ENCODE data around the gene PIK3CD. TPM values are rescaled to one million over a fixed set of nuclear protein-coding genes. Genes with fewer than 3 reads are reported as not detected.

PIK3CD gene
- total and polyA plus RNA-seq, 7 donors: 0.44 to 2.5 (median 0.93) TPM

DNA sequence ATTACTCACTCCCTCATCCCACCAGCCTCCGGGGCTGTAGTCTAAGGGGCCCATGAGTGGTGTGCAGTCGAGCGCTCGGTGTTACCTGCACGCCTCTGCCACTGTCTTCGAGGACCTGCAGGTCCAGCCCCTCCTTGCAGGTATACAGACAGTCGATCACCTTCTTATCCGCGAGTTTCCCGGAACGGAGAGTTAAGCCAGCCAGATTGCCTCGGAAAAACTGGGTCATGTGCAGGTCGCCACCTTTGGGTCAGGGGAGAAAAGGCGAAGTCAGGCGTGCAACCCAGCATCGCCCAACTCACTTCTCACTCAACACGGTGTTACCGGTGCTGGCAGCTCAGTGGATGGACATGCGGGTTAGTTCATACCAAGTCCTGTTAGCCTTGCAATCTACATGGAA, 84.3 kb downstream of the PIK3CD start:
- WGBS, 3 donors: 92 to 96% (median 95%) methylated on average over 19 of the region's 19 CpGs
- no peak for ATAC-seq
- TF ChIP-seq, protein P1, sequence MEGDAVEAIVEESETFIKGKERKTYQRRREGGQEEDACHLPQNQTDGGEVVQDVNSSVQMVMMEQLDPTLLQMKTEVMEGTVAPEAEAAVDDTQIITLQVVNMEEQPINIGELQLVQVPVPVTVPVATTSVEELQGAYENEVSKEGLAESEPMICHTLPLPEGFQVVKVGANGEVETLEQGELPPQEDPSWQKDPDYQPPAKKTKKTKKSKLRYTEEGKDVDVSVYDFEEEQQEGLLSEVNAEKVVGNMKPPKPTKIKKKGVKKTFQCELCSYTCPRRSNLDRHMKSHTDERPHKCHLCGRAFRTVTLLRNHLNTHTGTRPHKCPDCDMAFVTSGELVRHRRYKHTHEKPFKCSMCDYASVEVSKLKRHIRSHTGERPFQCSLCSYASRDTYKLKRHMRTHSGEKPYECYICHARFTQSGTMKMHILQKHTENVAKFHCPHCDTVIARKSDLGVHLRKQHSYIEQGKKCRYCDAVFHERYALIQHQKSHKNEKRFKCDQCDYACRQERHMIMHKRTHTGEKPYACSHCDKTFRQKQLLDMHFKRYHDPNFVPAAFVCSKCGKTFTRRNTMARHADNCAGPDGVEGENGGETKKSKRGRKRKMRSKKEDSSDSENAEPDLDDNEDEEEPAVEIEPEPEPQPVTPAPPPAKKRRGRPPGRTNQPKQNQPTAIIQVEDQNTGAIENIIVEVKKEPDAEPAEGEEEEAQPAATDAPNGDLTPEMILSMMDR (IDR thresholded peaks at IDR 0.05): no peak

DNA sequence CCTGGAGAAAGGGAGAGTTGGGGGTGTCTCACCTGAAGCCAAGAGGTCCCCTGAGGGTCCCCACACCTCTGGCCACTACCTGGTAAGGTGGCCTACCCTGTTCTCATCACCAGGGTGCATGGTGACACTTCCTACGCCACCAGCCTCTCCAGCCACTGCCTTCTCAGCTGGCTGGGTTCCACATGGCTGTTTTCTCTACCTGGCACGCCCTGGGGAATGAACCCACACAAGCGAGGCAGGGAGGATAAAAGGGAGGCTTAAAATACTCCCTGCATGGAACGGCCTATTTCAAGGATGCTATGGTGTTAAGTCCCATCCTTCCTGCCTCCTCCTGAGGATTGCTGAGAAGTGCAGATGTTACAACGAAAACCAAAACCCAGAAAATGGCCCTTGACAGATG, 84.7 kb downstream of the PIK3CD start:
- TF ChIP-seq, protein P1 (IDR thresholded peaks at IDR 0.05): no peak
- DNase-seq: peak in 1 of 2 donors; percentile 21

More for the DNA sequence above, 84.3 kb downstream of the PIK3CD start:
- H3K36me3 ChIP-seq (ENCODE audit: insufficient read depth in 1 of 2, low read depth in 1 of 2): peaks cover 8 to 96% of the 10 kb centered on the region in 2 donors
- DNase-seq: peak in 1 of 2 donors; percentile 6
- H3K9me3 ChIP-seq: no peaks in the 10 kb centered on the region
- H3K4me3 ChIP-seq: no peak overlapping the region
- H3K27ac ChIP-seq: no peak overlapping the region
- H3K4me1 ChIP-seq: no peaks in the 10 kb centered on the region
- intact Hi-C loops (cut with DNase I): no loop called here
- H3K27me3 ChIP-seq (ENCODE audit: insufficient read depth in 3 of 3, low read length in 2 of 3): no peaks in the 10 kb centered on the region

DNA sequence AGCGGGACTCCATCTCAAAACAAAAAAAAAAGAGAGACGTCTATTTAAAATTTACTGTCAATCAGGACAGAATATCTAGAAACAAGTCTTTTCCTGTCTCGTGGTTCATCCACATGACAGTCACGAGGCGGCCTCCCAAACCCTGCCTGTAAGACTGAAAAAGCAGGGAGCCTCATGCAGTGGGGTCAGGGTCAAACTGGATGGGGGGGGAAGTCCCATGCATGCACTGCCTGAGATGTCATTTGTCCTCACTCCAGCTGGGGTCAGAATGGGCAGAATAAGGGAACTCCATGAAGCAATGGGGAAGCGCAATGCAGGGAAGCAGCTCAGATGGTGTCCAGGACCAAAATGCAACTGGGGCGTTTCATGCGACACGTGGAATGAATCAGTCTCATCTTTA, 85.5 kb downstream of the PIK3CD start:
- peaks cover 4 to 96% of the 10 kb centered on the region in 2 donors for H3K36me3 ChIP-seq (ENCODE audit: insufficient read depth in 1 of 2, low read depth in 1 of 2)
- ATAC-seq (no peak), DNase-seq (peak in 1 of 2 donors; percentile 36)
- no peak overlapping the region for H3K27ac ChIP-seq
- no peaks in the 10 kb centered on the region for H3K4me1 ChIP-seq
- 88 to 92% (median 91%) methylated on average over 9 of the region's 9 CpGs for WGBS, 3 donors
- TF ChIP-seq, protein P1 (IDR thresholded peaks at IDR 0.05): no peak
- H3K27me3 ChIP-seq (ENCODE audit: insufficient read depth in 3 of 3, low read length in 2 of 3): no peaks in the 10 kb centered on the region
- intact Hi-C loops (cut with DNase I): no loop called here
- H3K4me3 ChIP-seq: no peak overlapping the region
- H3K9me3 ChIP-seq: no peaks in the 10 kb centered on the region

More for the DNA sequence above, 84.7 kb downstream of the PIK3CD start:
- H3K36me3 ChIP-seq (ENCODE audit: insufficient read depth in 1 of 2, low read depth in 1 of 2): peaks cover 8 to 96% of the 10 kb centered on the region in 2 donors
- H3K4me1 ChIP-seq: no peaks in the 10 kb centered on the region
- WGBS, 3 donors: 83 to 92% (median 89%) methylated on average over 5 of the region's 5 CpGs
- no peaks in the 10 kb centered on the region for H3K27me3 ChIP-seq (ENCODE audit: insufficient read depth in 3 of 3, low read length in 2 of 3)
- no peak overlapping the region for H3K4me3 ChIP-seq
- ATAC-seq: no peak
- intact Hi-C loops (cut with DNase I): no loop called here
- no peaks in the 10 kb centered on the region for H3K9me3 ChIP-seq
- no peak overlapping the region for H3K27ac ChIP-seq

DNA sequence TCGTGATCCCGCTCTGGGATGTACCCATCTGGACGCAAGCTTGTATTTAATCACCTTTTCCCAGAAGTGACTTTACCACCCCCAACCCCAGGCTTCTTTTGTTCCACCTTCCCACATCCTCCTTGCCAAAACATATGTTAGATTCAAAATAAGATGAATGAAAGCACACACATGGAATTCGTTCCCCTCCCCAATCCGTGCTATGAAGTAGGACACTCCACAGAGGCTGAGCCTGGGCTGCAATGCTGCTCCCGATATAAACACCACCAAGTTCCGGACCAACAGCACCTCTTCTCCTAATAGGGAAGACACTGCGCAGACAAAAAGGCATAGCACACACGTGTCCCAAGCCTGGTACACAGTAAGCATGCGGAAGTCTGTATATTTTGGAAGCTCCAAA, 86.1 kb downstream of the PIK3CD start:
- Histone ChIP-seq H3K27me3 (ENCODE audit: insufficient read depth in 3 of 3, low read length in 2 of 3) (no peaks in the 10 kb centered on the region), H3K27ac (no peak overlapping the region), H3K36me3 (ENCODE audit: insufficient read depth in 1 of 2, low read depth in 1 of 2) (peaks cover 4 to 96% of the 10 kb centered on the region in 2 donors), H3K4me3 (no peak overlapping the region), H3K9me3 (no peaks in the 10 kb centered on the region), H3K4me1 (no peaks in the 10 kb centered on the region)
- no peak for DNase-seq
- intact Hi-C loops (cut with DNase I): no loop called here
- TF ChIP-seq, protein P1 (IDR thresholded peaks at IDR 0.05): no peak
- WGBS, 3 donors: 89 to 93% (median 89%) methylated on average over 10 of the region's 10 CpGs
- ATAC-seq: no peak
